Sigmoid colon (tissue), 3 donors: ENCODE data around the gene PTPN6.

ENCODE experiments used
- POLR2A ChIP-seq, 2 donors: fragments of 450-650 bp; IDR thresholded peaks; one replicate each; pipeline ENCODE4 v1.6.1; 2016; ENCODE audit warnings: antibody characterized with exemption in 2 of 2, mild to moderate bottlenecking in 2 of 2, moderate library complexity in 2 of 2
- TF ChIP-seq, protein P1 (sequence below), 4 experiments: fragments of 450-650 bp in 3 of 4; fragments of 200-600 bp in 1 of 4; IDR thresholded peaks; one replicate each; pipeline ENCODE4 v1.5.1; 2016 to 2019; ENCODE audit warnings: antibody characterized with exemption in 4 of 4, mild to moderate bottlenecking in 3 of 4, moderate library complexity in 2 of 4

DNA sequence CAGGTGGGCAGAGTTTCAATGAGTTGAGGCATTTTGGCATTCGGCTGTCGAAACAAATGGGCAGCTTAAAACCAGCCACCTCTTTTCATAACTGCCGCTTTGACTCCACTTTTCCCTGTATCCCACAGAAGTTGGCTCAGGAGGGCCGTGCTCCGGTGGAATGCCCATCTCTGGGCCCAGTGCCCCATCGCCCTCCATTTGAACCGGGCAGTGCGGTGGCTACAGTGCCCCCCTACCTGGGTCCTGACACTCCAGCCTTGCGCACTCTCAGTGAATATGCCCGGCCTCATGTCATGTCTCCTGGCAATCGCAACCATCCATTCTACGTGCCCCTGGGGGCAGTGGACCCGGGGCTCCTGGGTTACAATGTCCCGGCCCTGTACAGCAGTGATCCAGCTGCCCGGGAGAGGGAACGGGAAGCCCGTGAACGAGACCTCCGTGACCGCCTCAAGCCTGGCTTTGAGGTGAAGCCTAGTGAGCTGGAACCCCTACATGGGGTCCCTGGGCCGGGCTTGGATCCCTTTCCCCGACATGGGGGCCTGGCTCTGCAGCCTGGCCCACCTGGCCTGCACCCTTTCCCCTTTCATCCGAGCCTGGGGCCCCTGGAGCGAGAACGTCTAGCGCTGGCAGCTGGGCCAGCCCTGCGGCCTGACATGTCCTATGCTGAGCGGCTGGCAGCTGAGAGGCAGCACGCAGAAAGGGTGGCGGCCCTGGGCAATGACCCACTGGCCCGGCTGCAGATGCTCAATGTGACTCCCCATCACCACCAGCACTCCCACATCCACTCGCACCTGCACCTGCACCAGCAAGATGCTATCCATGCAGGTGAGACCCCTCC, 12.6 kb upstream of the PTPN6 start:
- TF ChIP-seq, protein P1, sequence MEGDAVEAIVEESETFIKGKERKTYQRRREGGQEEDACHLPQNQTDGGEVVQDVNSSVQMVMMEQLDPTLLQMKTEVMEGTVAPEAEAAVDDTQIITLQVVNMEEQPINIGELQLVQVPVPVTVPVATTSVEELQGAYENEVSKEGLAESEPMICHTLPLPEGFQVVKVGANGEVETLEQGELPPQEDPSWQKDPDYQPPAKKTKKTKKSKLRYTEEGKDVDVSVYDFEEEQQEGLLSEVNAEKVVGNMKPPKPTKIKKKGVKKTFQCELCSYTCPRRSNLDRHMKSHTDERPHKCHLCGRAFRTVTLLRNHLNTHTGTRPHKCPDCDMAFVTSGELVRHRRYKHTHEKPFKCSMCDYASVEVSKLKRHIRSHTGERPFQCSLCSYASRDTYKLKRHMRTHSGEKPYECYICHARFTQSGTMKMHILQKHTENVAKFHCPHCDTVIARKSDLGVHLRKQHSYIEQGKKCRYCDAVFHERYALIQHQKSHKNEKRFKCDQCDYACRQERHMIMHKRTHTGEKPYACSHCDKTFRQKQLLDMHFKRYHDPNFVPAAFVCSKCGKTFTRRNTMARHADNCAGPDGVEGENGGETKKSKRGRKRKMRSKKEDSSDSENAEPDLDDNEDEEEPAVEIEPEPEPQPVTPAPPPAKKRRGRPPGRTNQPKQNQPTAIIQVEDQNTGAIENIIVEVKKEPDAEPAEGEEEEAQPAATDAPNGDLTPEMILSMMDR (IDR thresholded peaks at IDR 0.05), result peak in 1 of 4 experiments; percentile 5
- no peak for TF ChIP-seq POLR2A (IDR thresholded peaks at IDR 0.05)
